ENCODE measurements around the gene REXO1.

GRCh38 chr19:1808395-1808731 lies 39.9 kb downstream of the REXO1 start:
- no peak for TF ChIP-seq CTCF (conservative IDR thresholded peaks at IDR 0.05; ENCODE audit: low read length)
- TF ChIP-seq EZH2phosphoT487 (IDR thresholded peaks at IDR 0.05; ENCODE audit: borderline replicate concordance): no peak
